ENCODE data around the gene PPP1R16B.
"Not testable (repeated sequence)": the region's sequence is repeated elsewhere in the genome, so short reads cannot be mapped to it uniquely, and the experiment has no call there.

The PPP1R16B gene

GRCh38 chr20:38811769-38812168 lies 6.3 kb downstream of the PPP1R16B start:
- DNase-seq (ENCODE audit: low read depth), result no peak
- no peak for TF ChIP-seq CTCF (IDR thresholded peaks at IDR 0.05; ENCODE audit: low read length, missing control alignments)
- no peak overlapping the region for H3K4me3 ChIP-seq (replicated peaks; ENCODE audit: low read depth, low read length)

- TF ChIP-seq CTCF (IDR thresholded peaks at IDR 0.05; ENCODE audit: low read length, missing control alignments), result no peak
- no peak overlapping the region for H3K4me3 ChIP-seq (replicated peaks; ENCODE audit: low read depth, low read length)
- no peak for DNase-seq (ENCODE audit: low read depth)
These were observed 6.7 kb downstream of the PPP1R16B start for GRCh38 chr20:38812182-38812581.

GRCh38 chr20:38812709-38813573 lies 7.4 kb downstream of the PPP1R16B start:
- no peak for TF ChIP-seq CTCF (IDR thresholded peaks at IDR 0.05; ENCODE audit: low read length, missing control alignments)
- H3K4me3 ChIP-seq (replicated peaks; ENCODE audit: low read depth, low read length), result no peak overlapping the region
- DNase-seq (ENCODE audit: low read depth), result no peak

- not testable (repeated sequence) for DNase-seq (ENCODE audit: low read depth); H3K4me3 ChIP-seq (replicated peaks; ENCODE audit: low read depth, low read length)
These were observed 8.1 kb downstream of the PPP1R16B start for GRCh38 chr20:38813574-38813962.

- no peak overlapping the region for H3K4me3 ChIP-seq (replicated peaks; ENCODE audit: low read depth, low read length)
- TF ChIP-seq CTCF (IDR thresholded peaks at IDR 0.05; ENCODE audit: low read length, missing control alignments), result no peak
- DNase-seq (ENCODE audit: low read depth), result no peak
These were observed 9.9 kb downstream of the PPP1R16B start for GRCh38 chr20:38815446-38815845.

GRCh38 chr20:38818113-38819065 lies 12.9 kb downstream of the PPP1R16B start:
- TF ChIP-seq CTCF (IDR thresholded peaks at IDR 0.05; ENCODE audit: low read length, missing control alignments), result no peak
- no peak for DNase-seq (ENCODE audit: low read depth)

GRCh38 chr20:38825571-38825900 lies 20.0 kb downstream of the PPP1R16B start:
- H3K4me3 ChIP-seq (replicated peaks; ENCODE audit: low read depth, low read length), result no peak overlapping the region
- no peak for TF ChIP-seq CTCF (IDR thresholded peaks at IDR 0.05; ENCODE audit: low read length, missing control alignments)
- DNase-seq (ENCODE audit: low read depth), result no peak

More at GRCh38 chr20:38818113-38819065, 12.9 kb downstream of the PPP1R16B start:
- H3K4me3 ChIP-seq (replicated peaks; ENCODE audit: low read depth, low read length), result no peak overlapping the region

All from fibroblast of pulmonary artery (primary cell).